H1 (cell line): ENCODE data around the gene KCNQ1. TPM values are rescaled to one million over a fixed set of nuclear protein-coding genes. Genes with fewer than 3 reads are reported as not detected.

Source experiments
- CTCF ChIA-PET: fragments of 300-600 bp; sonication (Branson Sonifier 250); formaldehyde crosslinking; loops from one replicate; lab custom pipeline; 2021; ENCODE audit not compliant: partially characterized antibody; lab: Charles Lee
- POLR2A ChIA-PET: fragments of 300-600 bp; sonication (Branson Sonifier 250); formaldehyde crosslinking; loops from one replicate; lab custom pipeline; 2021; ENCODE audit warnings: inconsistent platforms; ENCODE audit not compliant: partially characterized antibody; lab: Charles Lee
- DNase-seq, 2 experiments: peaks; one replicate each; pipeline versions ENCODE4 v3.0.0 to v3.0.0-alpha.2; 2010 to 2022; ENCODE audit warnings: low spot score in 2 of 2, low read depth in 1 of 2, mixed read lengths in 1 of 2
- FAIRE-seq: peaks from 2 replicates; lab custom pipeline; 2011; peaks lifted over from hg19 to GRCh38; lab: Jason Lieb, UNC
- H2AFZ ChIP-seq: 2 replicates; pipeline ENCODE4 v1.8.1; 2012; ENCODE audit warnings: low read length, inconsistent platforms
- H2AK5ac ChIP-seq: 2 replicates; pipeline ENCODE4 v1.6.1; 2013; ENCODE audit warnings: low read depth, low read length
- H2BK120ac ChIP-seq: replicated peaks from 2 replicates; pipeline ENCODE3; 2013; ENCODE audit warnings: low read depth, low read length, inconsistent platforms
- H2BK12ac ChIP-seq: 2 replicates; pipeline ENCODE4 v1.6.1; 2013; ENCODE audit warnings: low read depth, low read length
- H2BK15ac ChIP-seq: 2 replicates; pipeline ENCODE4 v1.6.1; 2013; ENCODE audit warnings: low read length
- H2BK20ac ChIP-seq: 2 replicates; pipeline ENCODE4 v1.6.1; 2013; ENCODE audit warnings: low read length
- H2BK5ac ChIP-seq: 2 replicates; pipeline ENCODE4 v1.6.1; 2013; ENCODE audit warnings: low read depth, low read length
- H3K14ac ChIP-seq: 2 replicates; pipeline ENCODE4 v1.6.1; 2013; ENCODE audit warnings: inconsistent platforms; ENCODE audit not compliant: insufficient read length
- H3K18ac ChIP-seq: 2 replicates; pipeline ENCODE4 v1.6.1; 2013; ENCODE audit warnings: low read length; ENCODE audit errors: extremely low read depth
- H3K23ac ChIP-seq: 2 replicates; pipeline ENCODE4 v1.6.1; 2013; ENCODE audit warnings: inconsistent platforms; ENCODE audit not compliant: insufficient read length
- H3K23me2 ChIP-seq: 2 replicates; pipeline ENCODE4 v1.6.1; 2013; ENCODE audit warnings: low read depth, low read length
- H3K27ac ChIP-seq: 2 replicates; pipeline ENCODE4 v1.6.1; 2011; ENCODE audit warnings: low read depth, low read length, inconsistent platforms
- H3K27me3 ChIP-seq, 4 experiments: replicated peaks in 1 of 4; 1 replicate in 1 of 4; 2 replicates in 3 of 4; pipeline versions ENCODE4 v1.6.1 to v1.8.1; 2011 to 2013; ENCODE audit warnings: low read length in 3 of 4, mild to moderate bottlenecking in 3 of 4, inconsistent platforms in 2 of 4, mixed read lengths in 2 of 4, moderate library complexity in 1 of 4; ENCODE audit not compliant: control insufficient read depth in 3 of 4, insufficient read depth in 3 of 4; ENCODE audit errors: extremely low read depth in 1 of 4
- H3K36me3 ChIP-seq, 4 experiments: 2 replicates each; pipeline versions ENCODE4 v1.6.1 to v1.8.1; 2011 to 2013; ENCODE audit warnings: mild to moderate bottlenecking in 4 of 4, low read length in 3 of 4, moderate library complexity in 2 of 4, control low read depth in 1 of 4, inconsistent platforms in 1 of 4; ENCODE audit not compliant: insufficient read depth in 4 of 4, control insufficient read depth in 2 of 4
- H3K4ac ChIP-seq: replicated peaks from 2 replicates; pipeline ENCODE3; 2013; ENCODE audit warnings: low read length, low read depth, mixed read lengths, inconsistent platforms; ENCODE audit not compliant: insufficient read length
- H3K4me1 ChIP-seq, 4 experiments: replicated peaks in 1 of 4; 1 replicate in 1 of 4; 2 replicates in 3 of 4; pipeline versions ENCODE4 v1.6.1 to v1.8.1; 2011 to 2013; ENCODE audit warnings: low read length in 3 of 4, inconsistent platforms in 2 of 4, mixed read lengths in 1 of 4; ENCODE audit not compliant: insufficient read depth in 4 of 4, control insufficient read depth in 3 of 4
- H3K4me2 ChIP-seq, 2 experiments: 2 replicates each; pipeline versions ENCODE4 v1.6.1 to v1.8.1; 2011 to 2013; ENCODE audit warnings: low read depth in 2 of 2, low read length in 2 of 2, control low read depth in 1 of 2, inconsistent platforms in 1 of 2, mild to moderate bottlenecking in 1 of 2; ENCODE audit not compliant: insufficient read depth in 1 of 2
- H3K4me3 ChIP-seq, 4 experiments: fragments of 200-600, 300-600 bp in 1 of 4; sonication (generic), shearing (Covaris generic), sonication (Bioruptor Twin) in 1 of 4; 2 replicates each; pipeline versions ENCODE4 v1.5.1 to v1.8.1; 2011 to 2016; ENCODE audit warnings: low read length in 4 of 4, low read depth in 3 of 4, control low read depth in 2 of 4, inconsistent platforms in 2 of 4, mild to moderate bottlenecking in 2 of 4, mixed read lengths in 1 of 4, moderate library complexity in 1 of 4; ENCODE audit not compliant: insufficient read depth in 2 of 4; ENCODE audit errors: extremely low read depth in 1 of 4
- H3K56ac ChIP-seq: replicated peaks from 2 replicates; pipeline ENCODE3; 2013; ENCODE audit warnings: low read depth, mild to moderate bottlenecking, mixed read lengths, low read length, inconsistent platforms; ENCODE audit not compliant: insufficient read length
- H3K79me1 ChIP-seq: 2 replicates; pipeline ENCODE4 v1.6.1; 2013; ENCODE audit warnings: low read depth, low read length, control low read depth
- H3K79me2 ChIP-seq, 2 experiments: 2 replicates each; pipeline versions ENCODE4 v1.6.1 to v1.8.1; 2012 to 2013; ENCODE audit warnings: low read length in 2 of 2, mild to moderate bottlenecking in 2 of 2, inconsistent platforms in 1 of 2; ENCODE audit not compliant: insufficient read depth in 2 of 2, control insufficient read depth in 1 of 2
- H3K9ac ChIP-seq, 4 experiments: replicated peaks in 1 of 4; 1 replicate in 1 of 4; 2 replicates in 3 of 4; pipeline versions ENCODE4 v1.6.1 to v1.8.1; 2011 to 2013; ENCODE audit warnings: low read depth in 3 of 4, low read length in 3 of 4, control low read depth in 2 of 4, mild to moderate bottlenecking in 2 of 4, moderate library complexity in 2 of 4, inconsistent platforms in 1 of 4; ENCODE audit errors: extremely low read depth in 1 of 4
- H3K9me3 ChIP-seq, 2 experiments: 2 replicates each; pipeline versions ENCODE4 v1.6.1 to v1.8.1; 2012 to 2013; ENCODE audit warnings: mild to moderate bottlenecking in 2 of 2, moderate library complexity in 2 of 2, control low read depth in 1 of 2, inconsistent platforms in 1 of 2, low read depth in 1 of 2, low read length in 1 of 2, mixed read lengths in 1 of 2; ENCODE audit not compliant: insufficient read depth in 2 of 2
- H4K20me1 ChIP-seq, 2 experiments: replicated peaks in 1 of 2; 2 replicates each; pipeline versions ENCODE3 to v1.8.1; 2011 to 2013; ENCODE audit warnings: inconsistent platforms in 2 of 2, low read length in 2 of 2, mild to moderate bottlenecking in 1 of 2; ENCODE audit not compliant: insufficient read depth in 2 of 2, control insufficient read depth in 1 of 2
- H4K5ac ChIP-seq: 2 replicates; pipeline ENCODE4 v1.6.1; 2013; ENCODE audit warnings: low read length, low read depth, mixed read lengths, inconsistent platforms; ENCODE audit not compliant: insufficient read length
- H4K8ac ChIP-seq: 2 replicates; pipeline ENCODE4 v1.8.0; 2013; ENCODE audit warnings: mild to moderate bottlenecking, moderate library complexity, low read length, inconsistent platforms; ENCODE audit not compliant: insufficient read depth; ENCODE audit errors: extremely low read depth
- H4K91ac ChIP-seq: replicated peaks from 2 replicates; pipeline ENCODE3; 2013; ENCODE audit warnings: low read length, mixed read lengths, inconsistent platforms; ENCODE audit not compliant: insufficient read length
- NRF1 ChIP-seq: IDR thresholded peaks from 2 replicates; pipeline ENCODE4 v1.6.1; 2011; ENCODE audit warnings: mild to moderate bottlenecking, low read depth, low read length, improper control_type of control experiment
- RFX5 ChIP-seq: IDR thresholded peaks from 2 replicates; pipeline ENCODE4 v1.6.1; 2011; ENCODE audit warnings: low read depth, low read length, improper control_type of control experiment, borderline replicate concordance
- WGBS, 2 experiments: shearing (Covaris generic) in 1 of 2; methylation state at CpG; one replicate each; pipeline versions ENCODE4 v1.1.6 to v1.1.7; 2013 to 2015; ENCODE audit warnings: low lambda C conversion rate in 2 of 2, mixed read lengths in 2 of 2, inconsistent platforms in 1 of 2, low coverage in 1 of 2, missing lambda C conversion rate in 1 of 2; ENCODE audit not compliant: insufficient replicate concordance in 2 of 2, insufficient coverage in 1 of 2, insufficient read length in 1 of 2; ENCODE audit errors: extremely low coverage in 1 of 2, missing lambda C conversion rate in 1 of 2; 5-methylcytosine and 5-hydroxymethylcytosine counted together
- polyA plus RNA-seq, 7 experiments: library from polyadenylated mRNA; depleted of rRNA in 3 of 7; stranded (reverse) in 5 of 7; unstranded in 2 of 7; fragments of >200 nt in 5 of 7; fragments of 200-250 nt in 2 of 7; gene quantifications; 1 replicate in 5 of 7; 2 replicates in 1 of 7; 4 replicates in 1 of 7; pipeline versions ENCODE4 v1.2.1 to v1.2.3, GENCODE V29; 2011 to 2013; ENCODE audit warnings: missing spikeins in 2 of 7, mixed read lengths in 2 of 7
- total RNA-seq: library from RNA; stranded (reverse); fragmentation: NEBNext Ultra II Directional; extraction: Animal tissue kit (Norgen Biotek cat#: 25700); gene quantifications from 2 replicates; pipeline ENCODE4 v1.2.1, GENCODE V29; 2021

KCNQ1 gene
- total and polyA plus RNA-seq, 2 of the 8 experiments (the other 6 are each of a cell fraction or from before 2014, with no cell fraction given): 1.9 to 2.0 TPM

DNA sequence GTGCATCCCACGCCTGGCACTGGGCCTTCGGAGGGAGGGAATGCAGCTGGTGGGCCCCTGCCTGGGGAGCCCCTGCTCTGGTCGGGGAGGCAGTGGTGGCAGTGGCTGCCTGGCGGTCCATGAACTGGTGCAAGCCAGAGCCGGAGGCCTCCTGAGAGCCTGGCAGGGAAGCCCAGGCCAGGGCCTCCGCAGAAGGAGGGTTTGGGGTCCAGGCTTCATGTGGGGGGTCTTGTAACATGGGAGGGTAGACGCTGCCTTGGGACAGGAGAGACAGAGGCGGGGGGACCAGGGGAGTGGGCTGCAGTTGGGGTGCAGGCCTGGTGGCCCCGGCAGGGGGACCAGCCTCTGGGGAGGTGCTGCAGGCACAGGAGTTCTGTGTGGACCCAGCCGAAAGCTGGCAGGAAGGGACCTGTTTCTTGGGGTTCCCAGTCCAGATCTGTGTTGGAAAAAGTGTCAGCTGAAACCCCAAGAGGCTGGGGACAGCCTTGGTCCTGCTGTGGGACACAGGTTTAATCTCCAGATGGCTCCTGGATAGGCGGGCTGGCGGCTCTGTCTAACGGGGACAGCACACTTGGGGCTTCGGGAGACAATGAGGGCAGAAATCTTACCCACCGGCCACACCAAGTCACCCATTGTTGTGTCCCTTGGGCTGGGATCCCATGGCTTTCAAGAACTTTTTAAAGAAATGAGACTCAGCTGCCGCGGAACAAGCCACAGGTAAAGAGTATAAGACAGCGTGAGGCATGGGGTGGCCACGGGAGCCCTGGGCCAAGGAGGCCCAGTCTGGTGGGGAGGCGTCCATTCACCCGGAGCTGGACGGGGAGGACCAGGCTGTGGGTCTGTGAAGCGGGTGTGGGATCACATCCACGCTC lies 73.5 kb downstream of the KCNQ1 start:
- no peak for FAIRE-seq
- H3K4me1 ChIP-seq: no peaks in the 10 kb centered on the region
- H3K23me2 ChIP-seq: no peaks in the 10 kb centered on the region
- no peak overlapping the region for H2BK20ac ChIP-seq
- H2BK120ac ChIP-seq: no peak overlapping the region
- no peak overlapping the region for H2BK15ac ChIP-seq
- H3K4me3 ChIP-seq: no peak overlapping the region
- H3K56ac ChIP-seq: no peak overlapping the region
- H3K23ac ChIP-seq: no peak overlapping the region
- H2AK5ac ChIP-seq: no peak overlapping the region
- no peak overlapping the region for H4K8ac ChIP-seq
- no peak overlapping the region for H2AFZ ChIP-seq
- TF ChIP-seq NRF1 (no peak), RFX5 (no peak)
- no peak overlapping the region for H3K4ac ChIP-seq
- no peak overlapping the region for H3K14ac ChIP-seq
- CTCF ChIA-PET: interaction anchor here (0.7 to 7.3 kb wide), 6 partner anchors 10 to 373 kb away, joined by 3 to 50 read pairs (median 4); no protein-coding TSS in a partner anchor
- no peak overlapping the region for H3K18ac ChIP-seq
- no peak overlapping the region for H4K5ac ChIP-seq
- peaks cover 0 to 13% (median 2%) of the 10 kb centered on the region in 4 experiments; a peak in 5 of 7 replicates for H3K27me3 ChIP-seq
- 92% methylated on average over 22 of the region's 24 CpGs; no CpG with 5 or more reads in 1 of the 2 experiments for WGBS, 2 experiments
- peak in 1 of 2 experiments; percentile 37 for DNase-seq
- no peak overlapping the region for H3K9ac ChIP-seq
- H3K4me2 ChIP-seq: no peak overlapping the region
- H2BK5ac ChIP-seq: no peak overlapping the region
- no peaks in the 10 kb centered on the region for H3K36me3 ChIP-seq
- no peak overlapping the region for H2BK12ac ChIP-seq
- H3K27ac ChIP-seq: no peak overlapping the region
- H3K79me2 ChIP-seq: no peaks in the 10 kb centered on the region
- H3K9me3 ChIP-seq: no peaks in the 10 kb centered on the region
- no peaks in the 10 kb centered on the region for H4K20me1 ChIP-seq
- H3K79me1 ChIP-seq: no peaks in the 10 kb centered on the region
- H4K91ac ChIP-seq: no peak overlapping the region
- POLR2A ChIA-PET: no interaction called here
